K562 (cell line): ENCODE data around the gene LYVE1. TPM values are rescaled to one million over a fixed set of nuclear protein-coding genes. Genes with fewer than 3 reads are reported as not detected.

ENCODE experiments used
- CUX1 ChIP-seq: fragments of 200-800 bp; sonication (Bioruptor generic); IDR thresholded peaks from 2 replicates; pipeline ENCODE4 v1.6.1; 2016; ENCODE audit warnings: missing genetic modification characterization, missing compliant biosample characterization
- KLF6 ChIP-seq: fragments of 250-450 bp; sonication (Bioruptor Pico); IDR thresholded peaks from 2 replicates; pipeline ENCODE4 v1.4.0; 2020; ENCODE audit warnings: mild to moderate bottlenecking, moderate library complexity, borderline replicate concordance
- NONO ChIP-seq, 2 experiments: fragments of 200-400 bp in 1 of 2; fragments of 450-650 bp in 1 of 2; formaldehyde crosslinking in 1 of 2; IDR thresholded peaks; 2 replicates each; pipeline ENCODE4 v1.6.1; 2017; ENCODE audit warnings: low read depth in 2 of 2, mild to moderate bottlenecking in 2 of 2, moderate library complexity in 2 of 2, low read length in 1 of 2
- OTX1 ChIP-seq: fragments of 450-650 bp; formaldehyde crosslinking; IDR thresholded peaks from 2 replicates; pipeline ENCODE4 v1.4.0; 2022; ENCODE audit warnings: mild to moderate bottlenecking
- PBX2 ChIP-seq, 2 experiments: IDR thresholded peaks in 1 of 2; conservative IDR thresholded peaks in 1 of 2; 2 replicates each; pipeline ENCODE4 v1.6.1; 2016; ENCODE audit warnings: low read depth in 2 of 2, mild to moderate bottlenecking in 1 of 2, missing compliant biosample characterization in 1 of 2, missing genetic modification characterization in 1 of 2, moderate library complexity in 1 of 2
- SMARCC2 ChIP-seq: fragments of 450-650 bp; IDR thresholded peaks from 2 replicates; pipeline ENCODE4 v1.6.1; 2017; ENCODE audit warnings: antibody characterized with exemption, moderate library complexity, mild to moderate bottlenecking, low read depth
- UBTF ChIP-seq, 2 experiments: IDR thresholded peaks; 2 replicates each; pipeline ENCODE4 v1.6.1; 2012; ENCODE audit warnings: improper control_type of control experiment in 2 of 2, low read depth in 2 of 2, low read length in 2 of 2, borderline replicate concordance in 1 of 2
- ZBTB49 ChIP-seq: sonication (generic); formaldehyde crosslinking; IDR thresholded peaks from 2 replicates; pipeline ENCODE4 v1.8.0; 2022; ENCODE audit warnings: missing genetic modification reagents, mild to moderate bottlenecking, borderline replicate concordance
- ZNF133 ChIP-seq: fragments of 250-450 bp; sonication (Bioruptor Pico); IDR thresholded peaks from 2 replicates; pipeline ENCODE4 v1.4.0; 2020; ENCODE audit warnings: mild to moderate bottlenecking
- ZNF280A ChIP-seq: fragments of 450-650 bp; IDR thresholded peaks from 2 replicates; pipeline ENCODE4 v1.6.1; 2018; ENCODE audit warnings: mild to moderate bottlenecking, low read depth; ENCODE audit not compliant: partially characterized antibody
- polyA plus RNA-seq, 8 experiments: library from polyadenylated mRNA; depleted of rRNA in 4 of 8; stranded (reverse) in 5 of 8; unstranded in 3 of 8; fragments of >200 nt; fragmentation: Nextera tagmentation in 2 of 8; fragmentation: Illumina TruSeq in 1 of 8; extraction: Ambion mirVana in 2 of 8; extraction: Trizol in 1 of 8; gene quantifications; 2 replicates each; pipeline versions ENCODE4 v1.2.1 to v1.2.3, GENCODE V29; 2011 to 2014; ENCODE audit warnings: inconsistent platforms in 1 of 8, missing spikeins in 1 of 8
- total RNA-seq, 7 experiments: library from RNA; depleted of rRNA in 6 of 7; stranded (reverse); fragments of >200 nt in 6 of 7; fragmentation: Illumina TruSeq in 2 of 7; extraction: Trizol in 2 of 7; gene quantifications; 2 replicates each; pipeline versions ENCODE4 v1.2.1 to v1.2.3, GENCODE V29; 2011 to 2021; ENCODE audit warnings: low replicate concordance in 1 of 7

LYVE1 gene
- total and polyA plus RNA-seq, 9 of the 15 experiments (the other 6 are each of a cell fraction or from before 2014, with no cell fraction given), result 0.06 to 1.1 (median 0.14) TPM; not detected in 1

GRCh38 chr11:10588904-10589303 is 20.4 kb upstream of the LYVE1 start (continued):
- TF ChIP-seq CUX1 (CRISPR knock-in tag), result no peak
- no peak for TF ChIP-seq ZNF280A
- TF ChIP-seq NONO (IDR thresholded peaks at IDR 0.05; ENCODE audit: low read depth in 2 of 2, low read length in 1 of 2), result no peak
- no peak for TF ChIP-seq PBX2 (CRISPR knock-in tag; IDR thresholded peaks at IDR 0.05; ENCODE audit: low read depth)
- TF ChIP-seq PBX2 (tag; conservative IDR thresholded peaks at IDR 0.05; ENCODE audit: low read depth), result peak; percentile 61
- no peak for TF ChIP-seq SMARCC2
- no peak for TF ChIP-seq ZNF133
- TF ChIP-seq OTX1, result no peak
- no peak for TF ChIP-seq UBTF (IDR thresholded peaks at IDR 0.05; ENCODE audit: borderline replicate concordance in 1 of 2, low read depth in 2 of 2, low read length in 2 of 2)
- TF ChIP-seq KLF6 (CRISPR knock-in tag), result no peak
- TF ChIP-seq ZBTB49, result no peak
